Measurements from ENCODE around the gene MGAT4A.

MGAT4A gene

GRCh38 chr2:98711506-98711905 is 19.4 kb downstream of the MGAT4A start:
- Histone ChIP-seq H2AFZ (ENCODE audit: insufficient read depth, low read length, poor library complexity) (no peak overlapping the region), H4K91ac (ENCODE audit: low read depth, low read length) (no peak overlapping the region), H3K27ac (ENCODE audit: low read depth, low read length) (no peak overlapping the region), H3K18ac (ENCODE audit: low read length) (no peak overlapping the region), H3K4me1 (ENCODE audit: control insufficient read depth in 1 of 2, insufficient read depth in 2 of 2, low read length in 2 of 2) (no peaks in the 10 kb centered on the region), H2AK5ac (ENCODE audit: low read length) (no peak overlapping the region), H4K8ac (ENCODE audit: low read depth, low read length) (no peak overlapping the region), H2BK12ac (ENCODE audit: low read length) (no peak overlapping the region), H3K79me2 (ENCODE audit: control insufficient read depth, insufficient read depth, low read length, poor library complexity) (no peaks in the 10 kb centered on the region), H3K79me1 (ENCODE audit: low read length) (no peaks in the 10 kb centered on the region), H3K4me2 (ENCODE audit: low read length) (no peak overlapping the region), H3K9me3 (ENCODE audit: insufficient read depth, low read depth, low read length) (no peaks in the 10 kb centered on the region), H2BK5ac (ENCODE audit: low read depth, low read length, poor library complexity) (no peak overlapping the region), H3K9ac (ENCODE audit: low read length) (no peak overlapping the region), H3K4ac (ENCODE audit: low read depth, low read length) (no peak overlapping the region), H3K23ac (ENCODE audit: low read length) (no peak overlapping the region), H3K14ac (ENCODE audit: low read length) (no peak overlapping the region), H4K12ac (ENCODE audit: low read depth, low read length) (no peak overlapping the region), H3K4me3 (ENCODE audit: low read depth, low read length) (no peak overlapping the region), H2BK120ac (ENCODE audit: insufficient read depth, low read length, poor library complexity) (no peak overlapping the region), H3K36me3 (ENCODE audit: control insufficient read depth in 1 of 2, insufficient read depth in 2 of 2, low read length in 2 of 2) (no peaks in the 10 kb centered on the region), H3K27me3 (ENCODE audit: insufficient read depth, low read length) (no peaks in the 10 kb centered on the region)
- no CpG with 5 or more reads among the region's 3 CpGs for WGBS (ENCODE audit: extremely low coverage, insufficient coverage, insufficient read length)
- DNase-seq: no peak

GRCh38 chr2:98710734-98711133 is 20.2 kb downstream of the MGAT4A start:
- H3K79me2 ChIP-seq (ENCODE audit: control insufficient read depth, insufficient read depth, low read length, poor library complexity): no peaks in the 10 kb centered on the region
- no peaks in the 10 kb centered on the region for H3K79me1 ChIP-seq (ENCODE audit: low read length)
- H3K9ac ChIP-seq (ENCODE audit: low read length): no peak overlapping the region
- H3K4me1 ChIP-seq (ENCODE audit: control insufficient read depth in 1 of 2, insufficient read depth in 2 of 2, low read length in 2 of 2): no peaks in the 10 kb centered on the region
- no peak for DNase-seq
- no peak overlapping the region for H3K4me2 ChIP-seq (ENCODE audit: low read length)
- no peak overlapping the region for H4K8ac ChIP-seq (ENCODE audit: low read depth, low read length)
- H2BK12ac ChIP-seq (ENCODE audit: low read length): no peak overlapping the region
- no peak overlapping the region for H3K27ac ChIP-seq (ENCODE audit: low read depth, low read length)
- H4K91ac ChIP-seq (ENCODE audit: low read depth, low read length): no peak overlapping the region
- no peak overlapping the region for H2BK5ac ChIP-seq (ENCODE audit: low read depth, low read length, poor library complexity)
- no peak overlapping the region for H3K14ac ChIP-seq (ENCODE audit: low read length)
- no peak overlapping the region for H3K18ac ChIP-seq (ENCODE audit: low read length)
- H2AK5ac ChIP-seq (ENCODE audit: low read length): no peak overlapping the region
- no peaks in the 10 kb centered on the region for H3K36me3 ChIP-seq (ENCODE audit: control insufficient read depth in 1 of 2, insufficient read depth in 2 of 2, low read length in 2 of 2)
- no peaks in the 10 kb centered on the region for H3K9me3 ChIP-seq (ENCODE audit: insufficient read depth, low read depth, low read length)
- no peaks in the 10 kb centered on the region for H3K27me3 ChIP-seq (ENCODE audit: insufficient read depth, low read length)
- H4K12ac ChIP-seq (ENCODE audit: low read depth, low read length): no peak overlapping the region
- WGBS (ENCODE audit: extremely low coverage, insufficient coverage, insufficient read length): no CpG with 5 or more reads among the region's 4 CpGs
- H3K4me3 ChIP-seq (ENCODE audit: low read depth, low read length): no peak overlapping the region
- no peak overlapping the region for H2BK120ac ChIP-seq (ENCODE audit: insufficient read depth, low read length, poor library complexity)
- H3K23ac ChIP-seq (ENCODE audit: low read length): no peak overlapping the region
- H2AFZ ChIP-seq (ENCODE audit: insufficient read depth, low read length, poor library complexity): no peak overlapping the region
- H3K4ac ChIP-seq (ENCODE audit: low read depth, low read length): no peak overlapping the region

GRCh38 chr2:98709535-98709934 is 21.4 kb downstream of the MGAT4A start:
- Histone ChIP-seq H3K27me3 (ENCODE audit: insufficient read depth, low read length) (no peaks in the 10 kb centered on the region), H2BK120ac (ENCODE audit: insufficient read depth, low read length, poor library complexity) (no peak overlapping the region), H3K9me3 (ENCODE audit: insufficient read depth, low read depth, low read length) (no peaks in the 10 kb centered on the region), H3K4ac (ENCODE audit: low read depth, low read length) (no peak overlapping the region), H3K23ac (ENCODE audit: low read length) (no peak overlapping the region), H3K79me2 (ENCODE audit: control insufficient read depth, insufficient read depth, low read length, poor library complexity) (no peaks in the 10 kb centered on the region), H4K12ac (ENCODE audit: low read depth, low read length) (no peak overlapping the region), H3K27ac (ENCODE audit: low read depth, low read length) (no peak overlapping the region), H3K4me3 (ENCODE audit: low read depth, low read length) (no peak overlapping the region), H2BK12ac (ENCODE audit: low read length) (no peak overlapping the region), H3K9ac (ENCODE audit: low read length) (no peak overlapping the region), H3K14ac (ENCODE audit: low read length) (no peak overlapping the region), H3K36me3 (ENCODE audit: control insufficient read depth in 1 of 2, insufficient read depth in 2 of 2, low read length in 2 of 2) (no peaks in the 10 kb centered on the region), H3K4me1 (ENCODE audit: control insufficient read depth in 1 of 2, insufficient read depth in 2 of 2, low read length in 2 of 2) (no peaks in the 10 kb centered on the region), H4K91ac (ENCODE audit: low read depth, low read length) (no peak overlapping the region), H3K18ac (ENCODE audit: low read length) (no peak overlapping the region), H3K4me2 (ENCODE audit: low read length) (no peak overlapping the region), H2AK5ac (ENCODE audit: low read length) (no peak overlapping the region), H4K8ac (ENCODE audit: low read depth, low read length) (no peak overlapping the region), H3K79me1 (ENCODE audit: low read length) (no peaks in the 10 kb centered on the region), H2BK5ac (ENCODE audit: low read depth, low read length, poor library complexity) (no peak overlapping the region), H2AFZ (ENCODE audit: insufficient read depth, low read length, poor library complexity) (no peak overlapping the region)
- no peak for DNase-seq

- Histone ChIP-seq H3K79me2 (ENCODE audit: control insufficient read depth, insufficient read depth, low read length, poor library complexity) (no peaks in the 10 kb centered on the region), H3K79me1 (ENCODE audit: low read length) (no peaks in the 10 kb centered on the region), H3K27ac (ENCODE audit: low read depth, low read length) (no peak overlapping the region), H3K4ac (ENCODE audit: low read depth, low read length) (no peak overlapping the region), H2AK5ac (ENCODE audit: low read length) (no peak overlapping the region), H2BK5ac (ENCODE audit: low read depth, low read length, poor library complexity) (no peak overlapping the region), H2AFZ (ENCODE audit: insufficient read depth, low read length, poor library complexity) (no peak overlapping the region), H3K4me2 (ENCODE audit: low read length) (no peak overlapping the region), H3K36me3 (ENCODE audit: control insufficient read depth in 1 of 2, insufficient read depth in 2 of 2, low read length in 2 of 2) (no peaks in the 10 kb centered on the region), H3K4me3 (ENCODE audit: low read depth, low read length) (no peak overlapping the region), H3K14ac (ENCODE audit: low read length) (no peak overlapping the region), H3K4me1 (ENCODE audit: control insufficient read depth in 1 of 2, insufficient read depth in 2 of 2, low read length in 2 of 2) (no peaks in the 10 kb centered on the region), H4K12ac (ENCODE audit: low read depth, low read length) (no peak overlapping the region), H2BK120ac (ENCODE audit: insufficient read depth, low read length, poor library complexity) (no peak overlapping the region), H3K23ac (ENCODE audit: low read length) (no peak overlapping the region), H3K18ac (ENCODE audit: low read length) (no peak overlapping the region), H4K91ac (ENCODE audit: low read depth, low read length) (no peak overlapping the region), H3K9ac (ENCODE audit: low read length) (no peak overlapping the region), H3K9me3 (ENCODE audit: insufficient read depth, low read depth, low read length) (no peaks in the 10 kb centered on the region), H2BK12ac (ENCODE audit: low read length) (no peak overlapping the region), H4K8ac (ENCODE audit: low read depth, low read length) (no peak overlapping the region), H3K27me3 (ENCODE audit: insufficient read depth, low read length) (no peaks in the 10 kb centered on the region)
- no CpG with 5 or more reads among the region's 6 CpGs for WGBS (ENCODE audit: extremely low coverage, insufficient coverage, insufficient read length)
- peak in 1 of 2 donors; percentile 35 for DNase-seq
Measured at GRCh38 chr2:98708396-98709186, 22.3 kb downstream of the MGAT4A start.

Data from trophoblast cell (in vitro differentiated cells and primary cell).